PC-3 (cell line): ENCODE measurements around the gene TSHZ2. TPM values are rescaled to one million over a fixed set of nuclear protein-coding genes. Genes with fewer than 3 reads are reported as not detected.

Experiments
- ATAC-seq: fragments of 200-7000 bp; cut with Tn5 transposase; 2 replicates; pipeline ENCODE4 v1.9.1; 2020; ENCODE audit warnings: mild to moderate bottlenecking, moderate library complexity
- BruUV-seq: library from RNA; stranded (reverse); fragments of 400-500 nt; replicated peaks from 2 replicates; lab custom pipeline; 2021; lab: Mats Ljungman, UMichigan
- CTCF ChIA-PET: fragments of 300-600 bp; sonication (Branson Sonifier 250); formaldehyde crosslinking; loops from one replicate; lab custom pipeline; 2022; ENCODE audit warnings: antibody characterized with exemption; lab: Charles Lee
- POLR2A ChIA-PET: fragments of 300-600 bp; sonication (Branson Sonifier 250); formaldehyde crosslinking; loops from one replicate; lab custom pipeline; 2022; ENCODE audit warnings: antibody characterized with exemption; ENCODE audit not compliant: unreplicated experiment; lab: Charles Lee
- DNase-seq: peaks from one replicate; pipeline ENCODE4 v3.0.0-alpha.2; 2015
- H2AFZ ChIP-seq: fragments of 300-600 bp; sonication (generic); 2 replicates; pipeline ENCODE4 v1.6.0; 2016; ENCODE audit warnings: antibody characterized with exemption, low read length
- H3F3A ChIP-seq: fragments of 300-600 bp; sonication (generic); one replicate; pipeline ENCODE4 v1.6.0; 2017; ENCODE audit warnings: antibody characterized with exemption, low read length, control low read depth, mild to moderate bottlenecking; ENCODE audit not compliant: unreplicated experiment
- H3K27ac ChIP-seq: fragments of 300-600 bp; sonication (generic); 2 replicates; pipeline ENCODE4 v1.5.1; 2016; ENCODE audit warnings: mild to moderate bottlenecking, low read length
- H3K27me3 ChIP-seq: fragments of 300-600 bp; sonication (generic); 2 replicates; pipeline ENCODE4 v1.6.1; 2016; ENCODE audit warnings: low read length, mixed read lengths
- H3K36me3 ChIP-seq: fragments of 300-600 bp; sonication (generic); 2 replicates; pipeline ENCODE4 v1.6.1; 2016; ENCODE audit warnings: low read depth, mixed run types, low read length, mixed read lengths
- H3K4me1 ChIP-seq: fragments of 300-600 bp; sonication (generic); 2 replicates; pipeline ENCODE4 v1.5.1; 2016; ENCODE audit warnings: low read length; ENCODE audit not compliant: insufficient read depth
- H3K4me2 ChIP-seq: fragments of 300-600 bp; sonication (generic); 2 replicates; pipeline ENCODE4 v1.6.0; 2016; ENCODE audit warnings: low read length
- H3K4me3 ChIP-seq: fragments of 300-600 bp; sonication (generic); 2 replicates; pipeline ENCODE4 v1.5.1; 2016; ENCODE audit warnings: mild to moderate bottlenecking, low read length, mixed read lengths
- H3K79me2 ChIP-seq: fragments of 300-600 bp; sonication (generic); 2 replicates; pipeline ENCODE4 v1.6.1; 2017; ENCODE audit warnings: low read length, mixed read lengths
- H3K9ac ChIP-seq: fragments of 300-600 bp; sonication (generic); 2 replicates; pipeline ENCODE4 v1.6.0; 2016; ENCODE audit warnings: mild to moderate bottlenecking, low read length
- H3K9me2 ChIP-seq: fragments of 300-600 bp; sonication (generic); replicated peaks from 2 replicates; pipeline ENCODE4 v1.6.1; 2016; ENCODE audit warnings: mixed run types, low read length, mixed read lengths
- H3K9me3 ChIP-seq: fragments of 300-600 bp; sonication (generic); 2 replicates; pipeline ENCODE4 v1.6.1; 2016; ENCODE audit warnings: low read length, mixed read lengths
- H4K20me1 ChIP-seq: fragments of 300-600 bp; sonication (generic); 2 replicates; pipeline ENCODE4 v1.6.1; 2016; ENCODE audit warnings: low read length, mixed read lengths
- EZH2 ChIP-seq: fragments of 300-600 bp; sonication (generic); IDR thresholded peaks from one replicate; pipeline ENCODE4 v1.6.1; 2017; ENCODE audit warnings: antibody characterized with exemption, mild to moderate bottlenecking, low read length; ENCODE audit not compliant: unreplicated experiment
- EZH2phosphoT487 ChIP-seq: fragments of 300-600 bp; sonication (generic); IDR thresholded peaks from 2 replicates; pipeline ENCODE4 v1.6.1; 2018; ENCODE audit warnings: mild to moderate bottlenecking, antibody characterized with exemption, low read length, borderline replicate concordance
- intact Hi-C: fragments of 100-400 bp; cut with micrococcal nuclease; formaldehyde crosslinking; loops from 2 replicates; pipeline ENCODE4 v1.9.0; 2023
- total RNA-seq: library from RNA; depleted of rRNA; stranded (reverse); fragments of >200 nt; gene quantifications from 2 replicates; pipeline ENCODE4 v1.2.3, GENCODE V29; 2014
- TF ChIP-seq, protein P1 (sequence below): fragments of 300-600 bp; sonication (generic); conservative IDR thresholded peaks from 2 replicates; pipeline ENCODE4 v1.5.1; 2017; ENCODE audit warnings: antibody characterized with exemption, low read depth, mild to moderate bottlenecking, low read length

Gene TSHZ2
- total RNA-seq, 1 experiment from 2014 or later: not detected

DNA sequence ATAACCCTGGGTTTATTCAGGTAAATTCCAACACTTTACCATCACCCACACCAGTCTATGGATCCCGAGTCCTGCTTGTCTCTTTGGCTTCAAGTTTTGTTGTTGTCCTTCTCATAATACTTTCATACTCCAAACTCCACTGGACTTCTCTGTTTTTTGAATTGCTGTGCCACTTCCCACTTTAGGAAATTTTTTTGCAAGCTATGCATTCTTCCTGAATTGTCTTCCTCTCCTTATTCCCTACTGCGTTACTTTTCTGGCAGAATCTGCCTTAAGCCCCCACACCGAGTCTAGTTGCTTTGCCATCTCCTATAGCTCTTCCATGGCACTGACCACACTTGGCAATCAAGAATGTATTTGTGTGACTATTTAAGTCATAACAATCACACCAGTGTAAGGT, 96.1 kb downstream of the TSHZ2 start:
- BruUV-seq: no TSS peak
- CTCF ChIA-PET: no interaction called here

DNA sequence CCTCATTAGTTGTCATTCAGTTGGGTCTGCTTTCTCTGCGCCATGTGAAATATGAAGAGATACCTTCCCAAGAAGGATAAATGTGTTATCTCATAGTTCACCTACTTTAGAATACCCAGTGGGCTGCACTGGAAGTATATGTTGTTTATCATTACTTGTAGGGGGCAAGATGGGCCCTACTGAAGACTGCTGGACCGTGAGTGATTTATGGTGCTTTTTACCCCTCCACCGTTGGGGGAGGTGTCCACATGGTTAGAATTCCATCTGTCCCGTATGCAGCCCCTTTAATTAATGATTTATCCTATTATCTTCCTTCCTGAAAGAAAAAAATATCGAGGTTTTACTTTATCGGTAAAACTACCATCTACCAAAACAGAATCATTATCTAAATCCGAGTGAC, 97.0 kb downstream of the TSHZ2 start:
- ATAC-seq (no peak), DNase-seq (no peak)
- H3K9ac ChIP-seq: no peak overlapping the region
- no peaks in the 10 kb centered on the region for H3K9me2 ChIP-seq
- H3K27ac ChIP-seq: no peak overlapping the region
- no TSS peak for BruUV-seq
- H3K79me2 ChIP-seq: no peaks in the 10 kb centered on the region
- ChIA-PET CTCF (no interaction called here), POLR2A (no interaction called here)
- no peak overlapping the region for H3K4me3 ChIP-seq
- peaks cover 68% of the 10 kb centered on the region for H3K27me3 ChIP-seq
- intact Hi-C loops: no loop called here
- no peak for TF ChIP-seq EZH2phosphoT487
- no peak for TF ChIP-seq EZH2
- TF ChIP-seq, protein P1, sequence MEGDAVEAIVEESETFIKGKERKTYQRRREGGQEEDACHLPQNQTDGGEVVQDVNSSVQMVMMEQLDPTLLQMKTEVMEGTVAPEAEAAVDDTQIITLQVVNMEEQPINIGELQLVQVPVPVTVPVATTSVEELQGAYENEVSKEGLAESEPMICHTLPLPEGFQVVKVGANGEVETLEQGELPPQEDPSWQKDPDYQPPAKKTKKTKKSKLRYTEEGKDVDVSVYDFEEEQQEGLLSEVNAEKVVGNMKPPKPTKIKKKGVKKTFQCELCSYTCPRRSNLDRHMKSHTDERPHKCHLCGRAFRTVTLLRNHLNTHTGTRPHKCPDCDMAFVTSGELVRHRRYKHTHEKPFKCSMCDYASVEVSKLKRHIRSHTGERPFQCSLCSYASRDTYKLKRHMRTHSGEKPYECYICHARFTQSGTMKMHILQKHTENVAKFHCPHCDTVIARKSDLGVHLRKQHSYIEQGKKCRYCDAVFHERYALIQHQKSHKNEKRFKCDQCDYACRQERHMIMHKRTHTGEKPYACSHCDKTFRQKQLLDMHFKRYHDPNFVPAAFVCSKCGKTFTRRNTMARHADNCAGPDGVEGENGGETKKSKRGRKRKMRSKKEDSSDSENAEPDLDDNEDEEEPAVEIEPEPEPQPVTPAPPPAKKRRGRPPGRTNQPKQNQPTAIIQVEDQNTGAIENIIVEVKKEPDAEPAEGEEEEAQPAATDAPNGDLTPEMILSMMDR: no peak
- no peak overlapping the region for H2AFZ ChIP-seq
- no peaks in the 10 kb centered on the region for H3K36me3 ChIP-seq
- no peaks in the 10 kb centered on the region for H3K4me1 ChIP-seq
- H3K9me3 ChIP-seq: no peaks in the 10 kb centered on the region
- no peak overlapping the region for H3K4me2 ChIP-seq
- H3F3A ChIP-seq: no peaks in the 10 kb centered on the region
- no peaks in the 10 kb centered on the region for H4K20me1 ChIP-seq

More for the DNA sequence above, 96.1 kb downstream of the TSHZ2 start:
- intact Hi-C loops: no loop called here
- Histone ChIP-seq H3K27me3 (peaks cover 75% of the 10 kb centered on the region), H3K4me3 (no peak overlapping the region), H3K27ac (no peak overlapping the region), H3K9me2 (no peaks in the 10 kb centered on the region), H3K4me2 (no peak overlapping the region), H4K20me1 (no peaks in the 10 kb centered on the region), H3F3A (no peaks in the 10 kb centered on the region), H3K9ac (no peak overlapping the region), H3K9me3 (no peaks in the 10 kb centered on the region), H3K36me3 (no peaks in the 10 kb centered on the region), H3K79me2 (no peaks in the 10 kb centered on the region), H2AFZ (no peak overlapping the region), H3K4me1 (no peaks in the 10 kb centered on the region)
- POLR2A ChIA-PET: no interaction called here
- no peak for DNase-seq
- ATAC-seq: no peak
- TF ChIP-seq, protein P1: no peak
- no peak for TF ChIP-seq EZH2phosphoT487
- TF ChIP-seq EZH2: no peak

DNA sequence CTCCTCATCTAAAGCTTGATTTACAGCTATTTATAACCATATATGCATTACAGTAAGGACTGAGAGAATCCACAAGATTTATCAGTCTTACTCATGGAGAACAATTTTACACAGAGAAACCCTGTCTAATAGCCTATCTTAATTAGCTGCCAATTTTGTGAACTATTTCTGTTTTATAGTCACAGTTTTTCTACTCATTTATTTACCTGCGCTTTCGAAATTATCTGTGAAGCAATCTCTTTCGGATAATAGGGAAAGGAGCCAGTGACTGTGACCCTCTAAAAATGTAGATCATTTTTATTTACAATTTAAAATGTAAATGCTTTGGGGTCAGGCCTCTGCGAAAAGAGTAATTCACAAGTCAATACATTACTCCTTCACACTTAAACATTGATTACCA, 98.1 kb downstream of the TSHZ2 start:
- ATAC-seq (no peak), DNase-seq (no peak)
- CTCF ChIA-PET: no interaction called here
- no peaks in the 10 kb centered on the region for H3K4me1 ChIP-seq
- no peak overlapping the region for H2AFZ ChIP-seq
- H3F3A ChIP-seq: no peaks in the 10 kb centered on the region
- no TSS peak for BruUV-seq
- TF ChIP-seq EZH2phosphoT487: no peak
- no peaks in the 10 kb centered on the region for H3K9me2 ChIP-seq
- no peak overlapping the region for H3K27ac ChIP-seq
- POLR2A ChIA-PET: no interaction called here
- H3K36me3 ChIP-seq: no peaks in the 10 kb centered on the region
- no peak overlapping the region for H3K4me2 ChIP-seq
- peaks cover 63% of the 10 kb centered on the region for H3K27me3 ChIP-seq
- no peaks in the 10 kb centered on the region for H4K20me1 ChIP-seq
- no peaks in the 10 kb centered on the region for H3K9me3 ChIP-seq
- H3K9ac ChIP-seq: no peak overlapping the region
- H3K4me3 ChIP-seq: no peak overlapping the region
- intact Hi-C loops: no loop called here
- no peaks in the 10 kb centered on the region for H3K79me2 ChIP-seq
